HG02571 (cell line): ENCODE data around the gene CCHCR1.

Source experiments
- ATAC-seq: cut with Tn5 transposase; IDR thresholded peaks from one replicate; pipeline ENCODE4 v1.9.1; 2021; ENCODE audit warnings: mild to moderate bottlenecking, moderate library complexity; ENCODE audit not compliant: unreplicated experiment

The CCHCR1 gene

GRCh38 chr6:31112478-31112877, 45.1 kb downstream of the CCHCR1 start, which contains the start of gene C6orf15:
Gene C6orf15, minus strand, starts transcription at chr6:31112575. Its CDS starts 20 bp downstream, at chr6:31112555.
- ATAC-seq: no peak

- no peak for ATAC-seq
Observed at GRCh38 chr6:31111712-31112111, 45.9 kb downstream of the CCHCR1 start.

DNA sequence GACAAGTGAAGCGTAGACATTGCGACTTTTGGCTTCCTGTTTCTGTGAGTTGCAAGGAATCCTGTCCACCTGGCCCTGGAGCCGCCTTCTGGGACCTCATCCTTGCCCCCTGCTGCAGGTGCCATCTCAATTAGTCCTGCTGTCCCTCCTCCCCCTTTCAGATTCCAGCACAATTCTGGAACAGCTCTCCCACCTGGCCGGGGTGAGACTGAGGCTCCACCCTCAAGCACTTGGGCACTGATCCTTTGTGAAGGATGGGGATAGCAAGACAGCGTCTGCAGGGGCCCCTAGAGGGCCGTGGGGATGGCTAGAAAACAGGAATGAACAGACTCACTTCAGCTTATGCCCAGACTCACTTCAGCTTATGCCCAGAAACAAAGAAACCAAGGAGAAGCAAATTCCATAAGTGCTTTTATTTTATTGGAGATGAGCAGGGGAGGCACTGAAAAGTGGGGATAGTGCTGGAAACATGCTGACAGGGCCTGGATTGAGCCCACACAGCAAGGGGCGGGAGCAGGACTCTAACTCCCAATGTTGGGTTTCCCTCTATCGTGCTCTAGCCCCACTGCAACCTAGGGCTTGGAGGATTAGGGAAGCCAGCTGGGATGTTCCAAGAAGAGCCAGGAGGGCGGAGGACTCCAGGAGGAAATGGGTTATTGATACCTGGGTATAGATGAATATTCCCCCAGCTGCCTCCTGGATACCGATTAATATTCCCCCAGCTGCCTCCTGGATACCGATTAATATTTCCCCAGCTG, 46.6 kb downstream of the CCHCR1 start:
- ATAC-seq: no peak

DNA sequence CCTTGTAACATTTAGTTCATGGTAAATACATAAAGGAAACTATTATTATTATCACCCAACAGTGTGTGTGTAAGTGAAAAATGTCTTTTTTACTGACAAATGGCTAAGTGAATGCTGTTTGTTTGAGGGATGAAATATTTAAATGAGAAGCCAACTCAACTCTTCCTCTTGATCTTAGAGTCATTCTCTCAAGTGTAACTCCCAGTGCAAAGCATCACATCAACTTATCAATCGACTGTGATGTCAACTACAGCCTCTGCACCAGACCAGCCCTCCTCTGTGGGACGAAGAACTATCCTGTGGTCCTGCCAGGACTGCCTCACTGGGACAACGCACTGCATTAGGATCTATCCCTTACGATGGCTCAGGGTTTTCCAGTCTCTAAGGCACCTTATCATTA, 50.5 kb downstream of the CCHCR1 start:
- no peak for ATAC-seq

DNA sequence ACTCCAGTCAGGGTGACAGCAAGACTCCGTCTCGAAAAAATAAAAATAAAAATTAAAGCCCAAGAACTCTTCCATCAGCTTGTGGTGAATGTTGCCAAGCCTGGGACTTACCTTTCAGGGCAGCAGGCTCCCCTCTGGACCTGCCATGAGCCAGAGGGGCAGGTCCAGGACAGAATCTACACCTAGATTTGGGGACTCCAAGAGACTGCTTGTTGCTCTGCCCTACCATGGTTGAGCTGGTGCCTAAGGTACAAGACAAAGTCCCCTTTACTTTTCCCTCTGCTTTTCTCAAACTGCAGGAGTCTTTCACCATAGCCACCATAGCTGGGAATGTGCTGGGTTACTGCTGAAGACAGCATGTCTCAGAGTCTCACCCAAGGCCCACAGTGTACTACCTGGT, 54.5 kb downstream of the CCHCR1 start:
- no peak for ATAC-seq

DNA sequence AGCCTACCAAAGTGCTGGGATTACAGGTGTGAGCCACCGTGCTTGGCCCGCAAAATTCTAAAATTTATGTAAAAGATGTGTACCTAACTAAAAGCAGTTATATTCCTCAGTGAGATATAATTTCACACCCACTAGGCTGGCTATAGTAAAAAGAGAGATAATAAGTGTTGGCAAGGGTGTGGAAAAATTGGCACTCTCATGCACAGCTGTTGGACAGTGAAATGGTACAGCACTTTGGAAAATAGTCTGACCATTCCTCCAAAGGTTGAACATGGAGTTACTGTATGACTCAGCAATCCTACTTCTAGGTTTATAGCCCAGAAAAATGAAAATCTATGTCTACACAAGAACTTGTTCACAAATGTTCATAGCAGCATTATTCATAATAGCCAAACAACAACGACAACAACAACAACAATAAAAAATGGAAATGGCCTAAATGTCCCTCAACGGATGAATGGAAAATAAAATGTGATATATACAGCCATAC, 59.1 kb downstream of the CCHCR1 start:
- no peak for ATAC-seq

DNA sequence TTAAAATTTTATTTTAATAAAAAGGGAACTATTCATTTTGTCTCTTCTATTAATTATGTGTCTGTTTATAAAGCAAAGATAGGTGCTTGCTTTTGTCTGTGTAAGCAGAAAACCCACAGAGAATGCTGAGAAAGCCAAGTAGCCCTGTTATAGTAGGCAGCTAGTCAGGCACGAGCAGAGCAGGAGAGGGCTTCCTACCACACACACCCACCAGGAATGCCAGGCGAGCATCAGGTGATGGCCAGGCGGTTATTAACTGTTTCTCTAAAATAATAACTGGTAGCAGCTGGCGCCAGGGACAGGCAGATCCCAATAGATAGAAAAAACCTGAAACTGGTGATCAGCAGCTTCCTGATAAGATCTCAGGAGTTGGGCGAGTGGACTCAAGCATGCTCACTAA, 60.9 kb downstream of the CCHCR1 start:
- no peak for ATAC-seq

GRCh38 chr6:31096215-31096614, 61.4 kb downstream of the CCHCR1 start:
- ATAC-seq: no peak

DNA sequence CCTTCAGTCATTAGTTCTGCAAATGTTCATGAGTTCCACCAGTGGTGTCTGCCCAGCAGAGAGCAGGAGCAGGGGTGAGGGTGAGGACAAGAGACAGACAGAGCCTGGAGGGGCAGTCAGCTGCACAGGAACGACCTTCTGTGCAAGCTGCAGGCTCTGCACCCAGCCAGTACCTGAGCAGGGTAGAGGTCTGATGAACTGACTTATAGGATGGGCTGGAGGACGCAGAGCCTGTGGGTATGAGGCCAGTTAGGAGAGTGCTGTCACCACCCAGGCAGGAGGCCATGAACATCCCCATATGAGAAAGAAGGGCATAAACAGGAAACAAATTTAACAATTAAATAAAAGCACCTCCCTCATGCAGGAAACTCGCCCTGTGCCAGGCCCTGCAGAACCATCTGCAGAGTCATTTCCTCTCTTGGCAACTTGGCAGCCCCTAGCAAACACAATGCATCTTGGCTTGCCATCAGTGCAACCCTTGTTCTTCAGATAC, 63.2 kb downstream of the CCHCR1 start:
- ATAC-seq: no peak

DNA sequence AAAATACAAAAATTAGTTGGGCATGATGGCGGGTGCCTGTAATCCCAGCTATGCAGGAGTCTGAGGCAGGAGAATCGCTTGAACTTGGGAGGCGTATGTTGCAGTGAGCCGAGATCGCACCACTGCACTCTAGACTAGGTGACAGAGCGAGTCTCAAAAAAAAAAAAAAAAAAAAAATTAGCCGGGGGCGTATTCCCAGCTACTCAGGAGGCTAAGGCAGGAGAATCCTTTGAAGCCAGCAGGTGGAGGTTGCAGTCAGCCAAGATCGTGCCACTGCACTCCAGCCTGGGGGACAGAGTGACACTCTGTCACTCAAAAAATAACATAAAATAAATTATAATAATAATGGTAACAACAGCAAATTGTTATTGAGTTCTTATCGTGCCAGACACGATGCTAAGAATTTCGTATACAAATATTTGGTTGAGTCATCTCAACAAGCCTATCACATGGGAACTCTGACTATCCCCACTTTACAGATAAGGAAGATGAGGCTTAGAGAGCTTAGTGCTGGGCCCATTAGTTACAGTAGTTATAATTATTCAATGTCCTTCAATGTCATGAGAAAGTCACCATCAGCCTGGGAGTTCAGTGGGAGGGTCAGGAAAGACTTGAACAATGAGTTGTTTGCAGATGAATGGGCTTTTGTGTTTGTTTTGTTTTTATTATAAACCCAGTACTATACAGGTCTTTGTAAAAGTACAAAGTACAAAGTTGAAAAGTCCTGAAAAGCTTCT, 64.7 kb downstream of the CCHCR1 start:
- no peak for ATAC-seq
